ENCODE results near the gene ARID5B. TPM values are rescaled to one million over a fixed set of nuclear protein-coding genes. Genes with fewer than 3 reads are reported as not detected.

The ARID5B gene
- total RNA-seq, 1 experiment from 2014 or later = 2.3 TPM

DNA sequence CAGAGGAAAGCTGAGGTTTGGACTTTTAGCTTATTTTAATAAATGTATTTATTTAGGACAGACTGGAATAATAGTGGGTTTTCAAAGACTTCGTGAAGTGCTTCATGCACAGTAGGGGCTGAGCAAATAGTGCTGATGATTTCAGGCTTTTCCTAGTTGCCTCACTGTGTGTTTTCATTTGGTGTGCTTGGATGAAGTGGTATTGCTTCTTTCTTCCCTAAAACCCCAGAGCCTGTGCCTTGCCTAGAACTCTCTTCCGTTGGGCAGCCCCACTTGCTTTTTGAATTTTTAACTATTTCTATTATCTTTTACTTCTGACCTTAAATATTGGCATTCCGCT lies 49.6 kb downstream of the ARID5B start (continued):
- no peak for TF ChIP-seq JAZF1 (CRISPR knock-in tag; IDR thresholded peaks at IDR 0.05)
- no peak for TF ChIP-seq ZBTB21 (CRISPR knock-in tag; IDR thresholded peaks at IDR 0.05; ENCODE audit: borderline replicate concordance)
- TF ChIP-seq, protein P1, sequence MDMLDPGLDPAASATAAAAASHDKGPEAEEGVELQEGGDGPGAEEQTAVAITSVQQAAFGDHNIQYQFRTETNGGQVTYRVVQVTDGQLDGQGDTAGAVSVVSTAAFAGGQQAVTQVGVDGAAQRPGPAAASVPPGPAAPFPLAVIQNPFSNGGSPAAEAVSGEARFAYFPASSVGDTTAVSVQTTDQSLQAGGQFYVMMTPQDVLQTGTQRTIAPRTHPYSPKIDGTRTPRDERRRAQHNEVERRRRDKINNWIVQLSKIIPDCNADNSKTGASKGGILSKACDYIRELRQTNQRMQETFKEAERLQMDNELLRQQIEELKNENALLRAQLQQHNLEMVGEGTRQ (CRISPR knock-in tag; IDR thresholded peaks at IDR 0.05) = no peak

DNA sequence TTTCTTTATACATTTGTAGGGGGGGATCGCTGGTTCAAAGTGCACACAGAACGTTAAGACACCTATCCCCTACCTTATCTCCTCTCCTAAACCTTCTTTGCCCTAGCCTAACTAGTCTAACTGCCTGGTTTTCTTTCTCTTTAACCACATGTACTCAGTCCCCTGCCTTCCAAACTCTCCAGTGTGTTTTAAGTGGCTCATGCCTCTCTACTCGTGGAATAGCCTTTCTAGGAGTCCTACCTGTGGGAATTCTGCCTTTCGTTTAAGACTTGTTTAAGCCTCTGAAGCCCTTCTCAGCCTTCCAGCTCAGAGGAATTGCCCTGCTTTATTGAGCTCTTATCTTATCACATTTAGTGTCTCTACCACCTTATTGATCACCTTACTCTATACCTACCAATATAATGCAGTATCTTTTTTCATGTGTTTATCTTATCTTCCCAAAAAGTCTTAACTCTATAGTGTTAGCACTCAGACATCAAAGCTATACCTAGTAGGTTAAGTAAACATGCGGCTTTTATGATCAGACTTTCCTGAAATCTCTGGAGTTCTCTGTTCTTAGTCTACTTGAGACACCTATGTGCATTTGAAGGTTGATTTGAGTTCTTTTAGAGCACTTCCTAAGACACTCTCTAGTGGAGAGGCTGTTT lies 50.7 kb downstream of the ARID5B start:
- Mint-ChIP-seq H3K36me3 (no peaks in the 10 kb centered on the region), H3K27ac (no peak overlapping the region), H3K4me3 (no peak overlapping the region), H3K4me1 (peaks cover 5% of the 10 kb centered on the region; the same call in 1 of the 2 replicates), H3K27me3 (ENCODE audit: low read depth) (no peaks in the 10 kb centered on the region), H3K9me3 (no peaks in the 10 kb centered on the region)
- ATAC-seq (no peak), DNase-seq (ENCODE audit: low spot score) (no peak)
- TF ChIP-seq CREB1 (CRISPR knock-in tag; IDR thresholded peaks at IDR 0.05) = no peak
- TF ChIP-seq FOXK1 (CRISPR knock-in tag; IDR thresholded peaks at IDR 0.05) = no peak
- TF ChIP-seq EMX1 (CRISPR knock-in tag; IDR thresholded peaks at IDR 0.05) = no peak
- TF ChIP-seq SOX15 (CRISPR knock-in tag; IDR thresholded peaks at IDR 0.05) = no peak
- no peak for TF ChIP-seq ZNF263 (CRISPR knock-in tag; IDR thresholded peaks at IDR 0.05; ENCODE audit: low read depth)
- TF ChIP-seq, protein P2, sequence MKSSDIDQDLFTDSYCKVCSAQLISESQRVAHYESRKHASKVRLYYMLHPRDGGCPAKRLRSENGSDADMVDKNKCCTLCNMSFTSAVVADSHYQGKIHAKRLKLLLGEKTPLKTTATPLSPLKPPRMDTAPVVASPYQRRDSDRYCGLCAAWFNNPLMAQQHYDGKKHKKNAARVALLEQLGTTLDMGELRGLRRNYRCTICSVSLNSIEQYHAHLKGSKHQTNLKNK (CRISPR knock-in tag; IDR thresholded peaks at IDR 0.05) = no peak
- no peak for TF ChIP-seq KAT7 (CRISPR knock-in tag; IDR thresholded peaks at IDR 0.05; ENCODE audit: borderline replicate concordance)
- TF ChIP-seq ESRRA (CRISPR knock-in tag; IDR thresholded peaks at IDR 0.05; ENCODE audit: borderline replicate concordance) = no peak
- TF ChIP-seq RORB (CRISPR knock-in tag; IDR thresholded peaks at IDR 0.05) = no peak
- TF ChIP-seq NFATC4 (CRISPR knock-in tag; IDR thresholded peaks at IDR 0.05) = no peak
- TF ChIP-seq, protein P3, sequence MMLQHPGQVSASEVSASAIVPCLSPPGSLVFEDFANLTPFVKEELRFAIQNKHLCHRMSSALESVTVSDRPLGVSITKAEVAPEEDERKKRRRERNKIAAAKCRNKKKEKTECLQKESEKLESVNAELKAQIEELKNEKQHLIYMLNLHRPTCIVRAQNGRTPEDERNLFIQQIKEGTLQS (CRISPR knock-in tag; conservative IDR thresholded peaks at IDR 0.05) = no peak
- TF ChIP-seq CBFB (CRISPR knock-in tag; IDR thresholded peaks at IDR 0.05; ENCODE audit: low read depth) = no peak
- TF ChIP-seq PRRX2 (CRISPR knock-in tag; IDR thresholded peaks at IDR 0.05) = no peak
- no peak for TF ChIP-seq TEAD1 (CRISPR knock-in tag; IDR thresholded peaks at IDR 0.05)
- TF ChIP-seq, protein P4, sequence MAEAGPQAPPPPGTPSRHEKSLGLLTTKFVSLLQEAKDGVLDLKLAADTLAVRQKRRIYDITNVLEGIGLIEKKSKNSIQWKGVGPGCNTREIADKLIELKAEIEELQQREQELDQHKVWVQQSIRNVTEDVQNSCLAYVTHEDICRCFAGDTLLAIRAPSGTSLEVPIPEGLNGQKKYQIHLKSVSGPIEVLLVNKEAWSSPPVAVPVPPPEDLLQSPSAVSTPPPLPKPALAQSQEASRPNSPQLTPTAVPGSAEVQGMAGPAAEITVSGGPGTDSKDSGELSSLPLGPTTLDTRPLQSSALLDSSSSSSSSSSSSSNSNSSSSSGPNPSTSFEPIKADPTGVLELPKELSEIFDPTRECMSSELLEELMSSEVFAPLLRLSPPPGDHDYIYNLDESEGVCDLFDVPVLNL (CRISPR knock-in tag; IDR thresholded peaks at IDR 0.05; ENCODE audit: borderline replicate concordance, low read depth) = no peak
- no peak for TF ChIP-seq NFE2L1 (CRISPR knock-in tag; IDR thresholded peaks at IDR 0.05)
- TF ChIP-seq, protein P5, sequence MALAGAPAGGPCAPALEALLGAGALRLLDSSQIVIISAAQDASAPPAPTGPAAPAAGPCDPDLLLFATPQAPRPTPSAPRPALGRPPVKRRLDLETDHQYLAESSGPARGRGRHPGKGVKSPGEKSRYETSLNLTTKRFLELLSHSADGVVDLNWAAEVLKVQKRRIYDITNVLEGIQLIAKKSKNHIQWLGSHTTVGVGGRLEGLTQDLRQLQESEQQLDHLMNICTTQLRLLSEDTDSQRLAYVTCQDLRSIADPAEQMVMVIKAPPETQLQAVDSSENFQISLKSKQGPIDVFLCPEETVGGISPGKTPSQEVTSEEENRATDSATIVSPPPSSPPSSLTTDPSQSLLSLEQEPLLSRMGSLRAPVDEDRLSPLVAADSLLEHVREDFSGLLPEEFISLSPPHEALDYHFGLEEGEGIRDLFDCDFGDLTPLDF (CRISPR knock-in tag; IDR thresholded peaks at IDR 0.05) = no peak
- POLR2A ChIA-PET = no interaction called here
- CTCF ChIA-PET = interaction anchor here (1.1 kb wide), 1 partner anchor 55 kb away, joined by 3 read pairs; no protein-coding TSS in a partner anchor

DNA sequence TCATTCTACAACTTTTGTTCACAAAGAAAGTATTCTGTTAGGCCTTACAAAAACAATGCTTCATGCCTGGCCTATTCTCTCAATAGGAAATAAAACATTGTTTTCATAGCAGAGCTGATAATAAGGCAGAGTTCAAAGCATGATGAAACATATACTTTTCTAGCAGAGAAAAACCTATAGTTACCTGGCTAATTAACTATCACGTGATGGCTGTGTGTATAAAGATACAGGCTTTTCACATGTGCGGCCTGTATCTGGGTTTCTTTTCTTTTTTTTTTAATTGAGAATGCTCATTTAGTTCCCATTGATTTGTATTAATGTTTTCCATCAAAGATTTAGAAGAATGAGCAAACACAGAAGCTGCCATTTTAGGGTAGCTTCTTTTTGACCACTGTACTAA lies 51.7 kb downstream of the ARID5B start:
- no peaks in the 10 kb centered on the region for H3K36me3 Mint-ChIP-seq
- ChIA-PET CTCF (no interaction called here), POLR2A (no interaction called here)
- ATAC-seq (no peak), DNase-seq (ENCODE audit: low spot score) (no peak)
- H3K9me3 Mint-ChIP-seq = no peaks in the 10 kb centered on the region
- no peak overlapping the region for H3K27ac Mint-ChIP-seq
- no peaks in the 10 kb centered on the region for H3K27me3 Mint-ChIP-seq (ENCODE audit: low read depth)
- H3K4me3 Mint-ChIP-seq = no peak overlapping the region
- H3K4me1 Mint-ChIP-seq = peaks cover 5% of the 10 kb centered on the region; the same call in 1 of the 2 replicates
- no peak for TF ChIP-seq TEAD4 (CRISPR knock-in tag; IDR thresholded peaks at IDR 0.05)
- TF ChIP-seq, protein P6, sequence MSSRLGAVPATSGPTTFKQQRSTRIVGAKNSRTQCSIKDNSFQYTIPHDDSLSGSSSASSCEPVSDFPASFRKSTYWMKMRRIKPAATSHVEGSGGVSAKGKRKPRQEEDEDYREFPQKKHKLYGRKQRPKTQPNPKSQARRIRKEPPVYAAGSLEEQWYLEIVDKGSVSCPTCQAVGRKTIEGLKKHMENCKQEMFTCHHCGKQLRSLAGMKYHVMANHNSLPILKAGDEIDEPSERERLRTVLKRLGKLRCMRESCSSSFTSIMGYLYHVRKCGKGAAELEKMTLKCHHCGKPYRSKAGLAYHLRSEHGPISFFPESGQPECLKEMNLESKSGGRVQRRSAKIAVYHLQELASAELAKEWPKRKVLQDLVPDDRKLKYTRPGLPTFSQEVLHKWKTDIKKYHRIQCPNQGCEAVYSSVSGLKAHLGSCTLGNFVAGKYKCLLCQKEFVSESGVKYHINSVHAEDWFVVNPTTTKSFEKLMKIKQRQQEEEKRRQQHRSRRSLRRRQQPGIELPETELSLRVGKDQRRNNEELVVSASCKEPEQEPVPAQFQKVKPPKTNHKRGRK (CRISPR knock-in tag; IDR thresholded peaks at IDR 0.05; ENCODE audit: borderline replicate concordance) = no peak
- no peak for TF ChIP-seq ELF4 (CRISPR knock-in tag; IDR thresholded peaks at IDR 0.05; ENCODE audit: low read depth)
- TF ChIP-seq, protein P7, sequence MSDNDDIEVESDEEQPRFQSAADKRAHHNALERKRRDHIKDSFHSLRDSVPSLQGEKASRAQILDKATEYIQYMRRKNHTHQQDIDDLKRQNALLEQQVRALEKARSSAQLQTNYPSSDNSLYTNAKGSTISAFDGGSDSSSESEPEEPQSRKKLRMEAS (CRISPR knock-in tag; IDR thresholded peaks at IDR 0.05) = no peak
- TF ChIP-seq TEAD1 (CRISPR knock-in tag; IDR thresholded peaks at IDR 0.05) = no peak
- TF ChIP-seq, protein P8, sequence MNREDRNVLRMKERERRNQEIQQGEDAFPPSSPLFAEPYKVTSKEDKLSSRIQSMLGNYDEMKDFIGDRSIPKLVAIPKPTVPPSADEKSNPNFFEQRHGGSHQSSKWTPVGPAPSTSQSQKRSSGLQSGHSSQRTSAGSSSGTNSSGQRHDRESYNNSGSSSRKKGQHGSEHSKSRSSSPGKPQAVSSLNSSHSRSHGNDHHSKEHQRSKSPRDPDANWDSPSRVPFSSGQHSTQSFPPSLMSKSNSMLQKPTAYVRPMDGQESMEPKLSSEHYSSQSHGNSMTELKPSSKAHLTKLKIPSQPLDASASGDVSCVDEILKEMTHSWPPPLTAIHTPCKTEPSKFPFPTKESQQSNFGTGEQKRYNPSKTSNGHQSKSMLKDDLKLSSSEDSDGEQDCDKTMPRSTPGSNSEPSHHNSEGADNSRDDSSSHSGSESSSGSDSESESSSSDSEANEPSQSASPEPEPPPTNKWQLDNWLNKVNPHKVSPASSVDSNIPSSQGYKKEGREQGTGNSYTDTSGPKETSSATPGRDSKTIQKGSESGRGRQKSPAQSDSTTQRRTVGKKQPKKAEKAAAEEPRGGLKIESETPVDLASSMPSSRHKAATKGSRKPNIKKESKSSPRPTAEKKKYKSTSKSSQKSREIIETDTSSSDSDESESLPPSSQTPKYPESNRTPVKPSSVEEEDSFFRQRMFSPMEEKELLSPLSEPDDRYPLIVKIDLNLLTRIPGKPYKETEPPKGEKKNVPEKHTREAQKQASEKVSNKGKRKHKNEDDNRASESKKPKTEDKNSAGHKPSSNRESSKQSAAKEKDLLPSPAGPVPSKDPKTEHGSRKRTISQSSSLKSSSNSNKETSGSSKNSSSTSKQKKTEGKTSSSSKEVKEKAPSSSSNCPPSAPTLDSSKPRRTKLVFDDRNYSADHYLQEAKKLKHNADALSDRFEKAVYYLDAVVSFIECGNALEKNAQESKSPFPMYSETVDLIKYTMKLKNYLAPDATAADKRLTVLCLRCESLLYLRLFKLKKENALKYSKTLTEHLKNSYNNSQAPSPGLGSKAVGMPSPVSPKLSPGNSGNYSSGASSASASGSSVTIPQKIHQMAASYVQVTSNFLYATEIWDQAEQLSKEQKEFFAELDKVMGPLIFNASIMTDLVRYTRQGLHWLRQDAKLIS (CRISPR knock-in tag; IDR thresholded peaks at IDR 0.05; ENCODE audit: borderline replicate concordance) = no peak
- TF ChIP-seq ZNF317 (CRISPR knock-in tag; IDR thresholded peaks at IDR 0.05; ENCODE audit: borderline replicate concordance, low read depth) = no peak

Measured in WTC11 (cell line).